GM18868 (cell line): Measurements from ENCODE around the gene GRK1.

ENCODE experiments used
- ATAC-seq: cut with Tn5 transposase; IDR thresholded peaks from one replicate; pipeline ENCODE4 v1.9.1; 2021; ENCODE audit warnings: mild to moderate bottlenecking, moderate library complexity; ENCODE audit not compliant: unreplicated experiment

Gene GRK1

DNA sequence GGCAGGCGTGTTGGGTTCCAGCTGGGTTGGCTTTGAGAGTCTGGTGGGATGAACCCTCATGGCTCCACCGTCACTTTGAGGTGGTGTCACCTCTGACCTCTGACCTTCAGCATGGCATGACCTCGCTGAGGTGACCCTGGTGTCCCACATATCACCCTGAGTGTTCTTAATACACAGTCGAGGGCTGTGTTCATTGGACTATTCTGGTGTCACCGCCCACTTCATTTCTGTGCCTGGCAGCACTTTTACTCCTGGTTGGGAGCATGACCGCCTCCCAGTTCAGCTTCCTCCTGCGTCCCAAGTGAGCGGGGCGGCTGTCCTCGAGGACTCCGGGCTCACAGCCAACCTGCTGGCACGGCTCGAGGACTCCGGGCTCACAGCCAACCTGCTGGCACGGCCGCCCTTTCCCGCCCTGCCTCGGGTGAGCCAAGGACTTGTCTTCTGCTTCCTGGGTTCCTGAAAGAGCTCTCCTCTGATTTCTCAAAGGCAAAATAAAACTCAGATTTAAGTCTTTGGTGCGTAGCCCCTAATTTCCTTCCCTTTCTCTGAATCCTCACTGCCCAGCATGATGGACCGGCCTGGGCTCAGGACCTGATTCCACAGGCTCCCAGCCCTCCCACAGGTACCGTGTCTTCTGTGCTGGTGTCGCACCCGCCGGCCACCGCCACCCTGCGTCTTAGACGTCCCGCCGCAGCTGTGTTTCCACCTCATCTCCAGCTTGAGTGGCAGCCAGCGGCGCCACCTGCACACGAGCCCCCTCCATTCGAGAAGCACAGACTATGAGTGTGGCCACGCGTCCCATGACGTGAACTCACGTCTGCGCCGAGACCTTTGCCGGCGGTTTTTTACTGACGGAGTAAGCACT is 19.4 kb upstream of the GRK1 start:
- ATAC-seq, result no peak

DNA sequence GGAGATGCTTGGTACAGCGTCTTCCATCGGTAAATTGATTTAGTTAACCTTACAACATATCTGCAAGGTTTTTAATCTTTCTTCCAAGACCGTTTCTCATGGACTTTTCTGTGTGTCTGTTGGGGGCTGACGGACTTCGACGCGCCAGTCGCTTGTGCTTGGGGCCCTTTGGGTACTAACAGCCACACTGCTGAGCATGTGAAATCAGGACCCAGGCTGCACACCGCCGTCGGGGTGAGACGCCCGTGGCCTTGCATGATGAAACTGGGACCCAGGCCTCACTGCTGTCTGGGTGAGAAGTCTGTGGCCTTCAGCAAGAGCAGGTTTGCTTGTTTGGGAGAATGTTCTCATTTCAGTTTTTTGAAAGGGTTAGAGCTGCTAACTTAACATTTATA is 18.8 kb upstream of the GRK1 start:
- ATAC-seq, result no peak

DNA sequence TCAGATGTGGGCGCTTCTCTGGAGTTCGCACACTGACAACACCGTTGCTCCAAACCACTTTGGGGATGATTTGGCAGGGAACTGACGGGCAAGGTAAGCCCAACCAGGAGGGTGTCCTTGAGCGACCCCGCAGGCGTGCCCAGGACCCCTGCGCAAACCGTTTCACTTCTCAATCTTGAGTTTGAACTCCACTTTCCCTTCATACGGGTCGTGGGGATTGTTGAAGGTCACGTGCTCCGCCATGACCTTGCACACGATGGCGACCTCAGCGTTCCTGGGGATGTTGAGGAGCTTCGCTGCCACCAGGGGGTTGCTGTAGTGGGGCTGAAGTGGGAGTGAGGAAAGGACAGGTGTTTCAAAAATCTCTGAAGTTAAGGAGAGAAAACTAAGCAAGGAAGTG is 17.8 kb upstream of the GRK1 start:
- no peak for ATAC-seq

DNA sequence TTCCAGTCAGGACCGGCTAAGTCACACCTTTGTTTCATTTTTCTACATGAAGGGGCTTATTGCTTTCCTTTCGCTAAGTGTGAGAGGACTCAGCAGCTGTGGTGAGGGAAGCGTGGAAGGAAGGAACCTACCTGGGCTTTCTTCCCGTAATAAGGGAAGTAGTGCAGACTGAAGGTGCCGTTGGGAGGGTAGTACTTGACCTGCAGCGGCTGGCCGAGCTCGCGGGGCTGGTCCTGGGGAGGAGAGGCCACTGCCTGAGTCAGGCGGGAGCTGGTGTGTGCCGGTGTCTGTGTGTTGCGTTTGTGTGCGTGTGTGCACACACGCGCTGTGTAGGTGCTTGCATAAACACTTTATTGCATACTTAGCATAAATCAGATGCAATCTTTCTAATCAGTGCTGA is 16.7 kb upstream of the GRK1 start:
- no peak for ATAC-seq

DNA sequence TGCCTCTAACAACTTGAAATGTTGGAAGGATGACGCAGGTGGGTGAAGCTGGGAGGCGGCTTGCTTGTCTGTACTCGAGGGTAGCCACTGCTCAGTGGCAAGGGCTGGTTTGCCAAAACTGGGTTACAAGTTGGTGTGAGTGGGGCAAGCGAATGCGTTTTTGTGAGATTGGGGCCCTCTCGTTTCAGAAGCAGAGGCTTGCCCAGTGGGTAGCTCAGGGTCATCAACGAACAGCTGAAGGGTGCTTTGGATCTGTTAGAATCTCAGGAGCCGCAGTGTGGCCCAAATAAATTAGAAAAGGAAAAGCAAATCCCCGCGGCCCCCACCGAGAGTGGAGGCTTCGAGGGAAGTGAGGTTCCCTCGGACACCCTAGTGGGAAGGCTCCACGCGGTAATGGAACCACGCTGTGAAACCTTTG is 16.3 kb upstream of the GRK1 start:
- ATAC-seq, result no peak

DNA sequence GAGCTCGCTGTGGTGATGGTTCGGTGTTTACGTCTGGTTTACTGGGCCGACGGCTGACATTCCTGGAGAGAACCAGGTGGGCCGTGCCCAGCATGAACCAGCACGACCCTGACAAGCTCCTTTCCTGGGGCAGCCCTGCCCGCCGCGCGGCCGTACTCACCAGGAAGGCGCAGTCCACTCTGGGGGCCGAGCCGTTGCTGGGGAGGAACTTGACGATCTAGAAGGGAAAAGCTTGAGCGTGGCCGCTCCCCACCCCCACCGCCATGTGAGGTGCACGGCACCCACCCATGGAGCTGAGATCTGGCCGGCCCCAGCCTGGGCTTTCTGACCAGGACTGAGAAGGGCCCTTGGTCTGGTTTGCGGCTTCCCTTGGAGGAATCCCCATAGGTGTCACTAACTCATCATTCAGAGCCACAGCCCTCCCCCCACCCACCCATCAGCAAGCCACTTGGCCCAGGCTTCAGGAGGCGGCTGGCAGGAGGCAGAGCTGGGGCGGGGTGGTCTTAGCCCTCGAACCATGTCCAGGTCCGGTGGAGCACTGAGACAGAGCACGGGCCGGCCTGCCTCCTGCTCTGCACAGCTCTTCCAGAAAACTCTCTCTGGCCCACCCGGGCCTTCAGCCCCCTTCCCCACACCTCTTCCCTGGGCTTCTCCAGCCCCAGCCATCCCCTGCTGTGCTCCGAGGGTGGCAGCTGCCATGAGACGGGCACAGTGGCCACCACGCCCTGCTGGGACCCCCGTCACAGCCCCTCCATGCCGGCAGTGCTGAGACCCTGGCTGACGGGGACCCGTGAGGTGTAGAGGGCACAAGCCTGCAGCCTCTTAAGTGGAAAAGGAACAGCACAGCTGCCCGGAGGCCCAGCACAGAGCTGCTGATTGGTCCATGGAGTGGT is 15.3 kb upstream of the GRK1 start:
- no peak for ATAC-seq

DNA sequence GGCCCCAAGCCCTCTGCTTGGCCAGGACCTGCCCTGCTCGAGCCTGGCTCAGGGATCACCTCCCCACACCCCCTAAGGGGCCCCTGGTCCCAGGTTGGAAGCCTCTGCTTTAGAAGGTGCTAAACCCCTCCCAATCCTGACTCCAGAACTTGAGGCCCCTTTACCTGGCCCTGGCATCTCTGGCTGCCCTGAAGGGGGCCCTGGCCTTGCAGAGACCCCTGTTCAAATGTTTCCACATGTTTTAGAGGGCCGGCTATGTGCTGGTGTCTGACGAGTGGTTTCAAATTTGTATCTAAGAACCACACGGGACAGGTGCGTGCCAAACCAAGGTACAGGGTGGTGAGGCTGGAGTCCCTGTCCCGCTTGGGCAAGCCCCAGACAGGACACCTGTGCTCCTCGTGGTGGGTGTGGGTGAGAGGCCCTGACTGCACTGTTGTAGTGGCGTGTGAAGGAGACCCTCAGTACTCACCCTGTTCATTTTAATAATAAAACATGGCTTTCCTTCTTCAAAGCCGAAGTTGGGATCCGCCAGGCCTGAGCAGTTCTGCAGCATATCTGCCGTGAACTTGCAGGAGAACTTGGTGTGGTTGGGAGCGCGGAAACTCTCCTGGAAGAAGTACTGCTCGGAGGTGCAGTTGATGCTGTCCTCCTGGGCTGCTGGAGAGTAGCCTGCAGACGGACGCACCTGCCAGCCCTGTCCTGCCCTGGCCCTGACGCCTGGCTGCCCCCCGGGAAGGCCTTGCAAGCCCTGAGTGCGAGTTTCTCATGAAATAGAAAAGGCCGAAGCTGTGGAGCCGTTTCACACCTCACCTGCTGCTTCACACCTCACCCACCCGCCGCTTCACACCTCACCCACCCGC is 14.4 kb upstream of the GRK1 start:
- ATAC-seq, result no peak

DNA sequence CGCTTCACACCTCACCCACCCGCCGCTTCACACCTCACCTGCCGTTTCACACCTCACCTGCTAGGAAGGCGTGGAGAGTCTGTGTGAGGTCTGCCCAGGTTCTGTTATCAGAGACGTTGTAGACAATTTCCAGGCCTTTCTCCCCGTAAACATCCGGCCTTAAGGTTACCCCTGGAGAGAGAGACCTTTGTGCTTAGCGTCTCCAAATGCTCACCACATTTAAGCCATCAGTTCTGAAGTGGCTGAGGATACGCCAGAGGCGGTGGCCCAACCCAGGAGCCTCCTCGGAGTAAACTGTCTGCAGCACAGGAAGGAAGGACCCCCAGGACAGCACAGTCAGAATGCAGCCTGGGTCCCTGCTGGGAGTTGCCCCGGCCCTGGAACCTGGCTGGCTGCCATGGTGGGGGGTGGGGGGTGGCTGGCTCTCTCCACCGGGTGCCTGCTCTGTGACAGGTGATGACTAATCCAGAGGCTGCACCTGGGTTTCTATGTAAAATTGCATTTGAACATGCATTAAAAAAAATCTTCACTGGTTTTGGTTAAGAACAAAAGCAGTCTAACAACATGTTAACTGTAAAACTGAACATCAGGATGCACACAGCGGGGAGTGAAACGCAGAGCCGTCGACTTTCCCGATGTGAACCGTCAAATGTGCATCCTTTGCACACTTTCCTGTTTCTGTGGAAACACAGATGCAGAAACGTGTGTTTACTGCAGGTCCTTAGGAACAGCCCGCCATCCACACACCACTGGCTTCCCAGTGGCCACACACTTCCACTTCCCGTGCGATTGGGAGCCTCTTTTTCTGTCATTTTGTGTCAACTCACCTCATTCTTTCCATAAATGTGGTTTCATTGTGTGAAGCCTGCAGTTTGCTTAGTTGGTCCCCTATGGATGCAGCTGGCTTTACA is 13.5 kb upstream of the GRK1 start:
- no peak for ATAC-seq

DNA sequence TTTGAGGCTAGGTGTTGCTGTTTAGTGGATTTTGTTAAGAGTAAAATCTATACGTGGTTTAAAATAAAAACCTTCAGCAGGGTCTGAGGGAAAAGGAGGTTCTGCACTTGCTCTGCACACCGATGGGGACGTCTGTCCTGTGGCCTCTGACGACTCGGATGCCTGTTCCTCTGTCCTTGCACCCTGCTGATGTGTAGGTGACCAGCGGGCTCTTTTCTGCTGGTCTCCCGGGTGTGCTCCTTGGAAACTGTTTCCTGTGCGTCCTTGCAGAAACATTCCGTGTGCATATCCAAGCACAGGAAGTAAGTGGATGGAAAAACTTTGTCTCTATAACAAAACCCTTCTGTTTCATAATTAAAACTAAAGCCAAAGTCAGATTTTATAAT is 12.9 kb upstream of the GRK1 start:
- ATAC-seq, result no peak

DNA sequence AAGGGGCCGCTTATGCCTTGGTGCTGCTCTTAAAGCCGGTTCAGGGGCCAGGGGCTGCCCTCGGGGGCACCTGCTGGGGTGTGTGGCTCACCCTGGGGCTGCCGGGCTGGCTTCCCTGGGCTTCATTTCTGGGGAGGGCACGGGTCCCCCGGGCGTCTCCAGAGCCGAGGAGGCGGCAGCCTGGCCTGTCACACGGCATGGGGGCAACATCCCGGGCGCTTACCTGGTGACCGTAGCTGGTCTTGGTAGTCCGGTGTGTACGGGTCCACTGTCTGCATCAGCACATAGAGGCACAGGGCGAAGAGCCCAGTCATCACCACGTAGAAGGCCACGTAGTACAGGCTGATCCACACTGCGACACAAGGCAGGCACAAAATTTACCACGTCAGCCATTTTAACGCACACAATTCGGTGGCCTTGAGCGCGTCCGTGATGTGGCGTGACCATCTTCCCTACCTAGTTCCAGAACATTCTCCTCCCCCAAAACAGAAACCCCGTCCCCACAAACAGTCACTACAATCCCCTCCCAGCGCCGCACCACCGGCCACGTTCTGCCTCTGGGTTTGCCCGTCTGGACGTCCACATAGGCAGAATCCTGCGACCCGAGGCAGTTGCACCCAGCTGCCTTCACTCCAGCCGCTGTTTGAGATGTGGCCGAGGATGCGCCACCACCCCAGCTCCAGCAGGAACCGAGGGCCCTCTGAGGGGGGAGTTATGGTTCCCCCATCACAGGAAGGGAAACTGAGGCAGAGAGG is 12.3 kb upstream of the GRK1 start:
- ATAC-seq, result no peak

DNA sequence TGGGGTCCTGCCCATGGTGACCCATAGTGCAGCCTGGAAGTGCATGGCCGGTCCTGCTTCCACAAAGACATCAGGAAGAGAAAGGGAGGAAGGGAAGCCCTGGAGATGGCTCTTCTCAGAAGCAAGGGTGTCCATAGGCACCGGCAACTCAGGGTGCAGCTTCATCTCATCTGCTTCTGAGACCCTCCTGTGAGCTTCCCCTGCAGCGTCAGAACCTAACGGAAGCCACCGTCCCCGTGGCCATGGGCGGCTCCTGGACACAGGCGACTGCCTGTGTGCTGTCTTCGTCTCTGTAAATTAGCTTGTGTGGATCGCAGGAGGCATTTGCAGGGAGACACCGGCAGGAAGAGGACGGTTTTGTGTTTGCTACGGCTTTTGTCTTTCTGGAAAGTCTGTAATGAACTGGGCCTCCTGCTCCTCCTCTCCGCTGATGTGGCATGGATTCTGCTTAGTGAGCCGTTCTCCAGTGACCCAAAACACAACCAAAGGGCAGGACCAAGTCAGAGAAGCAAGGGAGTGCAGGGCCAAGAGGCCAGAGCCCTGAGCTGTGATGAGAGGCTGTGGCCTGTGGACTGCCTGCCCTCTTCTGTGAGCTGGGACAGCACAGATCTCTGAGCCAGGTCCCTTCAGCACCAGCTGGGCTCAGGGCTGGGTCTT is 11.5 kb upstream of the GRK1 start:
- no peak for ATAC-seq

DNA sequence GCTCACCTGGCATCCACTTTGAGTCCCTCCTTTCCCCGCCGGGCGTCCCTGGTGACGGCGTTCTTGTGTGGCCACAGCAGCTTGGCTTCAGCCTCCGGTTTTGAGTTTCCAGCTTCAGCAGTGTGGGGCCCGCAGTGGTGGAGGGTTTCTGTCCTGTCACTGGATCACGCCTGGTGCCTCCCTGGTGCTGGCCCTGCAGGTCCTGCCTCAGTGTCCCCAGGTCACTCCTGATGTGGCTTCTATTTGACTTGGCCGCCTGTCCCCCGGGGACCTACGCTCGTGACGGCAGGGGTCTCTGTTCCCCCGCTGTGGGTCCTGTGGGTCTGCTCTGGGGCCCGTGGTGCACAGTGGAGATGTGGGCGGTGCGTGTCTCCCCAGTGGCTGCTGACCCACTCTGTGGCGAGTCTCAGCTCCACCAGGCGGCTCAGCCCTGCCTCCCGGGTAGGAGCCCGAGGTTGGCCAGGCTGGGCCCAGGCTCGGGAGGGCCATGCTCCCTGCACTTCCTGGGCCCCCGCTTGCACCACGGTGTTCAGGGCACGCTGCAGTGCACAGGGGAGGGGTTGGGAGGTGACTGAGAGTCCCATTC is 10.9 kb upstream of the GRK1 start:
- ATAC-seq, result no peak

DNA sequence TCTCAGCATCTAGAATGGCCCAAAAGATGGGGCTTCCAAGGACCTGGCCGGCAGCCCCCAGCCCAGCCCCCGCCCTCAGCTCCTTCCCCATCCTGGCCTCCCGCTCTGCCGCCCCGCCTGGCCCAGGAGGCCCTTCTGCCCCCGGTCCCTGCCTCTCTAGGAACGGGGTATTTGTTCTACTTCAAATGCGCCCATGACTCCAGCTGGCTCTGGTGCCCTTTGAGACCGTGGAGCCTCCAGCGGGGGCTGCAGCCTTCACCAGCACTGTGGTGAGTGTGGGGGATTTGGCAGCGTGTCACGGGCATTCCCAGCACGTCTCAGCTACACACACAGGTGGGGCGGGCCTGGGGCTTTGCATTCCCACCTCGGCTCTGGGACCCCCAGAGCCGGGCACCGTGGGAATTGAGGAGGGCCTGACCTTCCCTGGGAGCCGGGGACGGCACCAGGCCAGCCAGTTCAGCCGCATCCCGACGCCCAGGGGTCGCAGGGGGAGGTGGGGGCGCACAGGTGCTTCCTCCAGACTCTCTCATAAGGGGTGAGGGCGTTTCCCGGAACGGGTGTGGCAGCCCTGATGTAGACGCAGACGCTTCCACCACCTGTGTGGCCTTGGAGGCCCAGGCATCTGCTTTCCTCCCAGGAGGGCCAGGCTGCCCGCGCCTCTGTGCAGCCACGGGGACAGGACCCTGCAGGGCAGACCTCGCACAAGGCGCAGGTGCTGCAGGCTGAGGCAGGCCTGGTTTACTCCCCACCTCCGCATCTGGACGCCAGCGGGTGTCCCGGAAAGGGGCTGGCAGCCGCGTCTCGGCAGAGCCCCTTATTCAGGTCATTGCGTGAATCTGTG is 10.0 kb upstream of the GRK1 start:
- no peak for ATAC-seq

DNA sequence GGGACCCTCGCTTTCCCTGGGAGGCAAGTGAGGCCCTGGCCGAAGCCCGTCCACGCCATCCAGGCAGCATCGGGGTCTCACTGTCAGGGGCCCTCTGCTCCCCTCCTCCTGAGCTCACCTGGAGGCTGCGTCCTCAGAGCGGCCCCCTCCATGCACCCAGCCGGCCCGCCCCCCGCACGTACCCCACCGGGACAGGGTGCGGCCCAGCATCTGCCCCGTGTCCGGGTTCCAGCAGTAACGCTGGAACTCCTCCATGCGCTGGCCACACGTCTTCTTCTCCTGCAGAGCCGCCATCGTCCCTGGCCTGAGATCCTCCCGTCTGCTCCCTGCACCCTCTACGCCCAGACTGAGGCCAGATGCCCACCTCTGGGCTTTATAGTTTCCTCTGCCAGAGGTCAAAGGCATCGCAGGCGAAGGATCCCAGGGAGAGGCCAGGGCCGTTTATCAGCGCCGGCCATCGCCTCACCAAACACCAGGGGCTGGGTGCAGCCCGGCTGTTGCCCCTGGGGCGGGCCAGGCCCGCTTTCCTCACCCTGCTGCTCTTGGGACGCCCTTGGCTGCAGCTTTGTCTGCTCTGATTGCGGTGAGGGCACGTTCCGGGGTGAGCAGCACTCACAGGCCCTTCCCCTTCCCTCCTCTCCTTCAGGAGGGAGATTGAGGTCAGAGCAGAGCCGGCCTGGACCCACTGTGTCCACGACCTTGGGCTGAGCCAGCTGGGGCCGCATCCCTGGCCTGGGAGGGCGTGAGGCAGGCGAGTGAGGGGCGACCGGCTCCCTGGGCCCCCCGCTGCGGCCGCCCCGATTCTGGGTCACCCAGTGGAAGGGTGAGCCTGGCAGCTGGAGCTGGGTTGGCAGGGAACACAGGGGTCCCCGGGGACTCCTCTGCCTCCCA is 8.9 kb upstream of the GRK1 start, which contains the start of gene ATP4B:
ATP4B (minus strand) TSS at position 348 of the 891 bp plus-strand sequence; CDS start at position 294, 54 bp downstream.
- no peak for ATAC-seq

DNA sequence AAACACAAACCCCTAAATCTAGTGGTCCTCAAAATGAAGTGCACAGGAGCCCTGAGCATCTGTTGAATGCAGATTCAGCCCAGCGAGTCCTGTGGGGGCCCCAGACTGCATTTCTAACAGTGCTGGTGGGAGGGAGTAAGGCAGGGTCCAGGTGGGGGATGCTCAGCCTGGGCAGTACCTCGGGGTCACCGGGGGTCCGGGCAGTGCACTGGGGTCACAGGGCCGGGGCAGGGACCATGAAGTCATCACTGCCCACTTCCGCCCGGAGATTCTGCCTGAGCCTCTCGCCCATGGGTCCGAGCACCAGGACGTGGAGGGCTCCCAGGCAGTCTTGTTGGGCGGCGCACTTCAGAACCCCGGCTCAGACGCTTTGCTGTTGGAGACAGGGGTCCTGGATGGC is 8.2 kb upstream of the GRK1 start:
- no peak for ATAC-seq

DNA sequence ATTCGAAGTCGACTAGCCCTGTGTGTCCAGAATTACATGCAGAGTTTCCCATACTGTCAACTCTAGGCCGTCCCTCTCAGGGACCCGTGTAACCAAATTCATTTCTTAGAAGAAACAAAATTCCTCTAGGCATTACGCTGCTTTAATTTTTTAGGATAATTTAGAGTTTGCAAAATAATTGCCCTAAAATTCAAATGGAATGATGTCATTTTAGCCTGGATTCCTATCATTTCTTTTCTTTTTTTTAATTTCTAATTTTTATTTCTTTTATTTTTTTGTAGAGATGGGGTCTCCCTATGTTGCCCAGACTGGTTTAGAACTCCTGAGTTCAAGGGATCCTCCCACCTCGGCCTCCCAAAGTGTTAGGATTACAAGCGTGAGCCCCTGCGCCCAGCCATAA is 7.7 kb upstream of the GRK1 start:
- ATAC-seq, result no peak
